Peyer's patch (tissue), 4 donors: ENCODE measurements around the gene SASH1.

Experiments used
- POLR2A ChIP-seq, 2 donors: fragments of 450-650 bp; IDR thresholded peaks; one replicate each; pipeline ENCODE4 v1.5.1; 2017; ENCODE audit warnings: antibody characterized with exemption in 2 of 2, mild to moderate bottlenecking in 2 of 2, moderate library complexity in 2 of 2
- TF ChIP-seq, protein P1 (sequence below), 6 experiments: fragments of 450-650 bp in 4 of 6; fragments of 200-600 bp in 2 of 6; sonication (generic) in 1 of 6; IDR thresholded peaks; one replicate each; pipeline ENCODE4 v1.5.1; 2017 to 2019; ENCODE audit warnings: antibody characterized with exemption in 6 of 6, mild to moderate bottlenecking in 3 of 6, moderate library complexity in 1 of 6

GRCh38 chr6:148578489-148578814, 235.8 kb downstream of the SASH1 start:
- TF ChIP-seq, protein P1, sequence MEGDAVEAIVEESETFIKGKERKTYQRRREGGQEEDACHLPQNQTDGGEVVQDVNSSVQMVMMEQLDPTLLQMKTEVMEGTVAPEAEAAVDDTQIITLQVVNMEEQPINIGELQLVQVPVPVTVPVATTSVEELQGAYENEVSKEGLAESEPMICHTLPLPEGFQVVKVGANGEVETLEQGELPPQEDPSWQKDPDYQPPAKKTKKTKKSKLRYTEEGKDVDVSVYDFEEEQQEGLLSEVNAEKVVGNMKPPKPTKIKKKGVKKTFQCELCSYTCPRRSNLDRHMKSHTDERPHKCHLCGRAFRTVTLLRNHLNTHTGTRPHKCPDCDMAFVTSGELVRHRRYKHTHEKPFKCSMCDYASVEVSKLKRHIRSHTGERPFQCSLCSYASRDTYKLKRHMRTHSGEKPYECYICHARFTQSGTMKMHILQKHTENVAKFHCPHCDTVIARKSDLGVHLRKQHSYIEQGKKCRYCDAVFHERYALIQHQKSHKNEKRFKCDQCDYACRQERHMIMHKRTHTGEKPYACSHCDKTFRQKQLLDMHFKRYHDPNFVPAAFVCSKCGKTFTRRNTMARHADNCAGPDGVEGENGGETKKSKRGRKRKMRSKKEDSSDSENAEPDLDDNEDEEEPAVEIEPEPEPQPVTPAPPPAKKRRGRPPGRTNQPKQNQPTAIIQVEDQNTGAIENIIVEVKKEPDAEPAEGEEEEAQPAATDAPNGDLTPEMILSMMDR (IDR thresholded peaks at IDR 0.05) = no peak
- no peak for TF ChIP-seq POLR2A (IDR thresholded peaks at IDR 0.05)
